Activated CD4-positive, alpha-beta T cell treated with anti-CD3 and anti-CD28 coated beads for 4 hours (primary cell): ENCODE data around the gene SMARCD1.

Experiments
- DNase-seq, 2 donors: peaks; one replicate each; pipeline ENCODE4 v3.0.0-alpha.2; 2020

Gene SMARCD1

GRCh38 chr12:50057000-50057841 lies 27.9 kb upstream of the SMARCD1 start, which contains the start of gene ASIC1:
TSS of gene ASIC1 (plus strand) at chr12:50057596. CDS start at chr12:50058767, 1,171 bp downstream.
- DNase-seq, result peak; percentile 46

DNA sequence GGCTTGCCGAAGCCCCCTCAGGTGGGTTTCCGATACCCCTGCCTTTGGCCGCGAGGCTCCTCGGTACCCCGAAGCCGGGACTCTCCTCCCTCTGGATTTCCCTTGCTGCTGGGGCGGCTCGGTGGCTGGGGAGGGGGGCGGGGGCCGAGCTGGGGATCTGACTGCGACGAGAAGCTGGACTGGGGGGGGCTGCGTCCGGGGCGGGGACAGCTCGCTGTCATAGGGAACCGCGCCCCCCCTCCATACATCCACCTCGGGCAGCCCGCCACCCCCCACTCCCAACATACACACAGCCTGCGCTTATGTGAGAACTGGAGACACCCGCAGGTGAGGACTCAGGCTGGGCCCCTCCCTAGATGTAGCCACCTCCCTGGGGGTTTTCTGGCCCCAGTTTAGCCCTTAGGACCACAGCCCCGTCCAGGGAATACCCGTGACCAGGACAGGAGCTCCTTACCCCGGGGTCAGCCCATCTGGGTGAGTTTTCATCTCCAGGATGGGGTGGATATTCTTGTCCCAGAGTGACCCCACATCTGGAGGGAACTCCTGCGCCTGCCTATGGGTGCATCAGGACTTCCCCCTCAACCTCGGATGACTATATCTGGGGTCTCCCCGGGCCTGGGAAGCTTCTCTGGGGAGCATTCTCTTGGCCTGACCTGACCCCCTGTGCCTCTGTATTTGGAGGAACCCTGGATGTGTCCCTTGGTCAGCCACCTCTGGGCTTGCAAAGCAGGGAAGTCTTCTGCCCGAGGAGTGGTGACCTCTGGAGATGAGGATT lies 27.1 kb upstream of the SMARCD1 start:
- no peak for DNase-seq

DNA sequence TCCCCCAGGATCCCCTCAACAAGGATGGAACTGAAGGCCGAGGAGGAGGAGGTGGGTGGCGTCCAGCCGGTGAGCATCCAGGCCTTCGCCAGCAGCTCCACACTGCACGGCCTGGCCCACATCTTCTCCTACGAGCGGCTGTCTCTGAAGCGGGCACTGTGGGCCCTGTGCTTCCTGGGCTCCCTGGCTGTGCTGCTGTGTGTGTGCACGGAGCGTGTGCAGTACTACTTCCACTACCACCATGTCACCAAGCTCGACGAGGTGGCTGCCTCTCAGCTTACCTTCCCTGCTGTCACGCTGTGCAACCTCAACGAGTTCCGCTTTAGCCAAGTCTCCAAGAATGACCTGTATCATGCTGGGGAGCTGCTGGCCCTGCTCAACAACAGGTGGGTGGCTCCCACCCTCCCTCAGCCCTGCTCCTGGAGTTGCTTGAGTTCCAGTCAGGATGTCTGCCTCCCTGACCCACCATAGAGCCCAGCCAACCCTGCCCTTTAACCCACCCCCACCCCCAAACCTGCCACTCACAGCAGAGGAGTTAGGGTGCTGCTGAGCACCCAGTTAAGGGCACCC lies 26.3 kb upstream of the SMARCD1 start:
- no peak for DNase-seq

DNA sequence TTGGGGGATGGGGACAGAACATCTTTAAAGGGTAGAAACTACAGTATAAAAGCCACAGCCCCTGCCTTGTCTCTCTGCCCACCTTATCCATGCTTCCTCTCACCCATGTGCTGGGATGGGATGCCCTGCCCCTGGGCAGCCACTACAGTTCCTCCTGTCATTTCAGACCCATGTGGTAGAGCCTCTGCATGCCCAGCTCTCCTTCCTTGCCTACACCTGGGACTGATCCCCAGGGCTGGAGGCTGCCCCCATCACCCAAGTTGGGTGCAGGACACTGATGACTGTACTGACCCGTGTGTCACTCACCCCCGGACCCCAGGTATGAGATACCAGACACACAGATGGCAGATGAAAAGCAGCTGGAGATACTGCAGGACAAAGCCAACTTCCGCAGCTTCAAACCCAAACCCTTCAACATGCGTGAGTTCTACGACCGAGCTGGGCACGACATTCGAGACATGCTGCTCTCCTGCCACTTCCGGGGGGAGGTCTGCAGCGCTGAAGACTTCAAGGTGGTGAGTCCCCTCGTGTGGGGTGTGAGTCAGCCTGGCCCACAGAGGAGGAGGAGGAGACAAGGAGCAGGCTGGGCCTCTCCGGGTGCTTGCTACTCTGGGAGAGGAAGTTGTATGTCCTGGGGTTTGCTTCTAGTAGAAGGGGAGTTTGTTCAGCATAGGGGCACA lies 25.6 kb upstream of the SMARCD1 start:
- DNase-seq, result peak; percentile 48

DNA sequence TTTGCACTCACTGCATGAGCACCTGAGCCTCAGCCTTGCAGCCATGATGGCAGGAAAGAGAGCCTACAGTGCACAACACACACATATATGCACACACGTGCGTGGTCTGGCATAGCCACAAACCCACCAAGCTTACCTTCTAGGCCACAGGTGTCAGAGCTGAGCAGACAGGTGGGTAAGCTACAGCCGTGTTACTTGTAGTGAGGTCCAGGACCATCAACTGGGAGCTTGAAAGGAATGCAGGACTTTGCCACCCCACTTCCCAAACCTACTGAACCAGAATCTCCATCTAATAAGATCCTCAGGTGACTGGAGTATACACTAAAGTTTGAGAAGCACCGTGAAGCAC lies 25.0 kb upstream of the SMARCD1 start:
- DNase-seq, result no peak

DNA sequence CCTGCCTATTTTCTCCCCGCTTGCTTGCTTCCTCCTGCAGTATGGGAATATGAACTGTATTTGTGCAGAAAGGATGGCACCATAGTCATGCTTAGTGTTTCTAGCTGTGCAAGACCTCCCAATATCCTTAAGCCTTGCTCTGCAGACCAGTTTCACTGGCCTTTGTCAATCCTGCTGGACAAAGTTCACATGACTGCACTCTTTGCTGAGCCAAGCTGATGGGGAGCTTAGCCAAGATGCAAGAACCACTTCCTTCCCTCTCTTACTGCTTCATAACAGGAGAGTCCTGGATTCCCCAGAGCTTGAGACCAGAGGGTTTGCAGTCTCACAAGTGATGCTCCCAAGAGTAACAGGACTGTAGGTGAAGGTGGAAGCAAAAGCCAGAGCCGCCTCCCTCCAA lies 24.0 kb upstream of the SMARCD1 start:
- no peak for DNase-seq

GRCh38 chr12:50061946-50062686 lies 23.0 kb upstream of the SMARCD1 start:
- no peak for DNase-seq

- DNase-seq, result no peak
These were observed 22.2 kb upstream of the SMARCD1 start for GRCh38 chr12:50062728-50063460.

- no peak for DNase-seq
These were observed 19.3 kb upstream of the SMARCD1 start for GRCh38 chr12:50065726-50066310.

GRCh38 chr12:50066402-50066801 lies 18.7 kb upstream of the SMARCD1 start:
- DNase-seq, result no peak

- no peak for DNase-seq
These were observed 16.1 kb upstream of the SMARCD1 start for GRCh38 chr12:50069069-50069468.

DNA sequence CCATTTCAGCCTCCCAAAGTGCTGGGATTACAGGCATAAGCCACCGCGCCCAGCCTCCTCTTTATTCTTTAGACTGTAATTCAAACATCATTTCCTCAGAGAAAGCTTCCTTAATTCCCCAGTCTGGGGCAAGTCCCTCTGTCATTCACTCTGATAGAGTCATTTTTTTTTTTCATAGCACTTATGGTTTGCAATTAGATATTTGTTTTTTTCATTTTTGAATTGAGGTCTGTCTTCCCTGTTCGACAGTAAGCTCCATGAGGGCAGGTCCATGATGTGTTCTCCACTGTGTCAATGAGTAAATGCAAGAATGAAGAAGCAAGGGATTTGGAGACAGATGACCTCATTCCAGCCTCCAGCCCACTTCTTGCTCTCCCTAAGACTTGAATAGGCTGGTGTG lies 15.6 kb upstream of the SMARCD1 start:
- no peak for DNase-seq

- peak; percentile 57 to 65 for DNase-seq
These were observed 14.7 kb upstream of the SMARCD1 start for GRCh38 chr12:50070314-50071060.

- no peak for DNase-seq
These were observed 12.8 kb upstream of the SMARCD1 start for GRCh38 chr12:50072198-50072907.

- DNase-seq, result no peak
These were observed 11.9 kb upstream of the SMARCD1 start for GRCh38 chr12:50073206-50073605.

GRCh38 chr12:50073712-50074111 lies 11.4 kb upstream of the SMARCD1 start:
- DNase-seq, result no peak

DNA sequence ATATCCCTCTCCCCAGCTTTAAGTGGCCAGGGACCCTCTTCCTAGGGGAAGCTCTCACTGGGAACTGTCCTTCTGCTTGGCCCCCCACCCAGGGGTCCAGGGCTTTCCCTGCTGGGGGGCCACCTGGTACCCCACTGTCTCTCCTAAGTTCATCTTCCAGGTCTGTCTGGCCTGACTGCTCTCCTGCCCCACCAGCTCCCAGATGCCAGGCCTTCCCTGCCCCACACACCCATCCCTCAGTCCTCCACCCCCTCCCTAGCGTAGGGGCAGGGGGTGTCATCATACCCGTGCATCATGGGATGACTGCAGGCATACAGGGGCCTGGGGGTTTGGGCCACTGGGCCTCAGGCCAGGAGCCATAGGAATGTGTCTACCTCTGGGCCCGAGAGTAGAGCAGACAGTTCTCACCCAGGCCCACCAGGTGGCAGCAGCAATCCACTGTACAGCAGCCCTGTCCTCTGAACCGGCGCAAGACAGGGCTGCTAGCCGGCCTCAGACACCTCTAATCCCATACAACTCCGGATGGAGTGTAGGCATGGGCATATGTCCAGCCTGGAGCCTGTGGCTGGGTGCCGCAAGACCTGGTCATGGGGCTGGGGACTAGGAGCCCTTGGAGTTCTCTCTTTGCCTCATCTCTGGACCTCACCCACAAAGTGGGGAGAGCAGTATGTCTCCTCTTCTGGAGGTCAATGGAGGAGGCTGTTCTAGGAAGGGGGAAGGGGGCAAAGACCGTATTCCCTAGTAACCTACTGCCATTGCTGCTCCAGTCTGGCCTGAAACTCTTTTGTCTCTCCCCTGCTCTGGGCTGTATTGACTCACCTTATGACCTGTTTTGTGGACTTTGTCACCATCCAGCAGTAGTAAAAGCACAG lies 10.0 kb upstream of the SMARCD1 start:
- peak; percentile 77 to 87 for DNase-seq

DNA sequence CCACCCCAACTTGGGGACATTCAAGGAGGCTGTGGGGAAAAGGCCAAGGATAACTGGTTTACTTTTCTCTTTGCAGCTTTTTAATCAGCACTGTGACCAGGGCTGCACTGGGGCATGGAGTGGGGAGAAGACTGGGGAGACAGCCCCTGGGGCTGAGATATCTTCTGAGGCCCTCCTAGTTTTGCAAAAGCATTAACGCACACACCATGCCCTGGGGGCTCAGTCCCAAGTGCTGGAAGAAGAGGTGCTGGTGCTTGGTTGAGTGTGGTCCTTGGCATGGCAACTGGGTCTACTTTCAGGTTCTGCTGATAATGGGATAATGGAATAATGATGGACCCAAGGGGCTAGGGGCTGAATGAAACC lies 9.4 kb upstream of the SMARCD1 start:
- no peak for DNase-seq

- DNase-seq, result no peak
These were observed 8.0 kb upstream of the SMARCD1 start for GRCh38 chr12:50077099-50077498.
